Type B pancreatic cell (in vitro differentiated cells): Measurements from ENCODE around the gene AAR2. TPM values are rescaled to one million over a fixed set of nuclear protein-coding genes. Genes with fewer than 3 reads are reported as not detected.

ENCODE experiments used
- DNase-seq: peaks from one replicate; pipeline ENCODE4 v3.0.0; 2021; ENCODE audit warnings: mixed read lengths; ENCODE audit not compliant: unreplicated experiment; ENCODE audit errors: extremely low spot score
- H3K27ac Mint-ChIP-seq: 2 replicates; pipeline ENCODE4 v1.8.0; 2021; ENCODE audit warnings: mild to moderate bottlenecking, mixed read lengths
- H3K27me3 Mint-ChIP-seq: 2 replicates; pipeline ENCODE4 v1.8.0; 2021; ENCODE audit warnings: mixed read lengths
- H3K36me3 Mint-ChIP-seq: 2 replicates; pipeline ENCODE4 v1.8.0; 2021; ENCODE audit warnings: mixed read lengths
- H3K4me1 Mint-ChIP-seq: one replicate; pipeline ENCODE4 v1.8.0; 2021; ENCODE audit warnings: mixed read lengths; ENCODE audit not compliant: unreplicated experiment
- H3K4me3 Mint-ChIP-seq: 2 replicates; pipeline ENCODE4 v1.8.0; 2021; ENCODE audit warnings: mild to moderate bottlenecking, mixed read lengths
- H3K9me3 Mint-ChIP-seq: 2 replicates; pipeline ENCODE4 v1.8.0; 2021; ENCODE audit warnings: mixed read lengths
- total RNA-seq: library from RNA; stranded (reverse); gene quantifications from 2 replicates; pipeline ENCODE4 v1.2.1, GENCODE V29; 2021; ENCODE audit warnings: low replicate concordance
- TF ChIP-seq, protein P1 (sequence below): fragments of 200-600 bp; sonication (generic); conservative IDR thresholded peaks from 2 replicates; pipeline ENCODE4 v1.5.0; 2021; ENCODE audit warnings: antibody characterized with exemption, mild to moderate bottlenecking

Gene AAR2
- total RNA-seq, 1 donor from 2014 or later = 27.0 TPM

DNA sequence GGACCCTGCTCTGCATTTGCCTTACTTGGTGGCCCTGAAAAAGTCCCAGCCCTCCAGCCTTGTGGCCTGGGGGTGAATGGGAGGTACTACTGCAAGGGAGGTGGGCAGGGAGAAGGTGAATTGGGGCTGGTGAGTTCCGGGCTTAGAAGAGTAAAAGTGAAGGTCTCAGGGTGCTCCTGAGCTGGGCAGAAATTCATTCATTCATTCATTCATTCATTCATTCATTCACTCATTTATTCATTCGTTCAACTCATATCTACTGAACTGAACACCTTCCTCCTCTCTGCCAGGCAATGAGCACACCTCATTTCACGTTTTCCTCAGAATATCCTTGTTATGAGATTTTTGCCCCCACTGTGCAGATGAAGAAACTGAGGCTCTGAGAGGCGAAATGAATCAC, 63.2 kb downstream of the AAR2 start:
- Mint-ChIP-seq H3K36me3 (no peaks in the 10 kb centered on the region), H3K27me3 (peaks cover 87% of the 10 kb centered on the region), H3K4me3 (no peak overlapping the region), H3K9me3 (no peaks in the 10 kb centered on the region), H3K27ac (no peak overlapping the region), H3K4me1 (no peaks in the 10 kb centered on the region)
- no peak for DNase-seq
- TF ChIP-seq, protein P1, sequence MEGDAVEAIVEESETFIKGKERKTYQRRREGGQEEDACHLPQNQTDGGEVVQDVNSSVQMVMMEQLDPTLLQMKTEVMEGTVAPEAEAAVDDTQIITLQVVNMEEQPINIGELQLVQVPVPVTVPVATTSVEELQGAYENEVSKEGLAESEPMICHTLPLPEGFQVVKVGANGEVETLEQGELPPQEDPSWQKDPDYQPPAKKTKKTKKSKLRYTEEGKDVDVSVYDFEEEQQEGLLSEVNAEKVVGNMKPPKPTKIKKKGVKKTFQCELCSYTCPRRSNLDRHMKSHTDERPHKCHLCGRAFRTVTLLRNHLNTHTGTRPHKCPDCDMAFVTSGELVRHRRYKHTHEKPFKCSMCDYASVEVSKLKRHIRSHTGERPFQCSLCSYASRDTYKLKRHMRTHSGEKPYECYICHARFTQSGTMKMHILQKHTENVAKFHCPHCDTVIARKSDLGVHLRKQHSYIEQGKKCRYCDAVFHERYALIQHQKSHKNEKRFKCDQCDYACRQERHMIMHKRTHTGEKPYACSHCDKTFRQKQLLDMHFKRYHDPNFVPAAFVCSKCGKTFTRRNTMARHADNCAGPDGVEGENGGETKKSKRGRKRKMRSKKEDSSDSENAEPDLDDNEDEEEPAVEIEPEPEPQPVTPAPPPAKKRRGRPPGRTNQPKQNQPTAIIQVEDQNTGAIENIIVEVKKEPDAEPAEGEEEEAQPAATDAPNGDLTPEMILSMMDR = no peak

DNA sequence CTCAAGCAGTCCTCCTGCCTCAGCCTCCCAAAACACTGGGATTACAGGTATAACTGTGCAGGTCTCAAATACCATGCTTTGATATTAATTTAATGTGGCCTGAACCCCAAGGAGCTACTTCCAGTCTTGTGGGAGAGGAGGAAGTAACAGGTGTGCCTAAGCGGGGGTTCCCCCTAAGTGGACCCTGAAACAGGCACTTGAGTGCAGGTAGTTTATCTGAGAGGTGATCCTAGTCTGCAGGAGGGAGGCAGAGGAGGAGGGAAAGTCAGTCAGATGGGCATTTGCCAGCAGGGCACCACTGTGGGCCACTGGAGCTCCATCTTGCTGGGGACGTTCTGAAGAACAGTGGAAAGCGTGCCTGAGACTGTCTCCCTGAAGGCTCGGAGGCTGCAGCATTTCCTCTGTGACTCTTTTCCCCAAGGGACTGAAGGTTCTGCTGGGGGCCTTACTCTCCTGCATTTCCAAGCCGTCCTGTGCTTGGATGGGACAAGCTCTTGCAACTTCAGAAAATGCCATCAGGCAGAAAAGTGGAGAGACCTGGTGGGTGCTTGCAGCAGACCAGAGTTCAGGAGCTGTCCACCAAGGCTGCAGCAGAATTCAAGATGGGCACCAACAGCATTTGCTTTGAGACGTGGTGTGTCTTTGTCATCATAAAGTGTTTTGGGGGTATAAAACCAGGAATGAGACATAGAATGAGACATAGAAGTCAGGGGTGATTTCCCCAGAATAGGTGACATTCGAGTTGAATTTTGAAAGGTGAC, 65.3 kb downstream of the AAR2 start:
- no peak overlapping the region for H3K27ac Mint-ChIP-seq
- H3K4me3 Mint-ChIP-seq = no peak overlapping the region
- DNase-seq = no peak
- TF ChIP-seq, protein P1 = no peak
- H3K36me3 Mint-ChIP-seq = no peaks in the 10 kb centered on the region
- peaks cover 9% of the 10 kb centered on the region for H3K4me1 Mint-ChIP-seq
- peaks cover 87% of the 10 kb centered on the region for H3K27me3 Mint-ChIP-seq
- H3K9me3 Mint-ChIP-seq = no peaks in the 10 kb centered on the region

DNA sequence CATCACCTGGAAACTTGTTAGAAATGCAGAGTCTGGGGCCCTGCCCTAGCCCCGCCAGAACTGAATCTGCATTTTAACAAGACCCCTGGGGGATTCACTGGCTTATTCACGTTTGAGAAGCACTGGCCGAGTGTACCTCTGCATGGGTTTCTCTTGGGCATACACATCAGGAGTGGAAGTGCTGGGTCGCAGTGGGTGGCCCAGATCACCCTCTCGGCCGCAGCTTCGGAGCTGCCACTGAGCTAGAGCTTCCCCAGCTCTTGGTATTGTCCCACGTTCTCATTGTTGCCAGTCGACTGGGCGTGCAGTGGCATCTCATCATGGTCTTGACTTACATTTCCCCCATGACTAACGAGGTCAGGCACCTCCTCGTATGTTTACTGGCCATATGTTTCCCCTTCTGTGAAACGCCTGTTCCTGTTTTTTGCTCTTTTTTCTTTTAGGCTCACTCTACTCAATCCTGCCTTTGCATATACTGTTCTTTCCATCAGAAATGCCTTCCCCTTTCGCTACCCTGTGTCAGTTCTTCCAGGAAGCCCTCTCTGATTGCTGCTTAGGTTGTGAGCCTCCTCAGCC, 66.8 kb downstream of the AAR2 start:
- H3K36me3 Mint-ChIP-seq = no peaks in the 10 kb centered on the region
- no peak overlapping the region for H3K27ac Mint-ChIP-seq
- H3K4me1 Mint-ChIP-seq = peaks cover 9% of the 10 kb centered on the region
- DNase-seq = no peak
- no peaks in the 10 kb centered on the region for H3K9me3 Mint-ChIP-seq
- H3K27me3 Mint-ChIP-seq = peaks cover 86% of the 10 kb centered on the region
- H3K4me3 Mint-ChIP-seq = no peak overlapping the region
- TF ChIP-seq, protein P1 = no peak

DNA sequence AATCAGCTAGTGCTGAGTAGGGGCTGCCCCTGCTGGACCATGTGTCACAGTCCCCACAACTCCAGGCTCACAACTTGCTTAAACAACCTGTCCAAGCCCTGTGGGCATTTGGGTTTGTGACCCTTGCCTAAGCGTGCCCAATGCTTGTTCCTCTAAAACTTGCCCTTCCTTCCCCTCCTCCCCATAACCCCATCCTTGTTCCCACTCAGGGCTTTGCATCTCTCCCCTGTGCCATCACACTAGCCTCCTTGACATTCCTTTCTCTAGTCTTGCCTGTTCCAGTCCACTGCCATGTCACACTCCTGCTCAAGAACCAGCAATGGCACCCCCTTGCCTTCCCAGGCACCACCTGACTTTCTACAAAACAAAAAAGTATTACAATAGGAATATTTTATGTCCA, 67.6 kb downstream of the AAR2 start:
- no peaks in the 10 kb centered on the region for H3K9me3 Mint-ChIP-seq
- peaks cover 9% of the 10 kb centered on the region for H3K4me1 Mint-ChIP-seq
- no peak overlapping the region for H3K27ac Mint-ChIP-seq
- TF ChIP-seq, protein P1 = no peak
- H3K36me3 Mint-ChIP-seq = no peaks in the 10 kb centered on the region
- no peak overlapping the region for H3K4me3 Mint-ChIP-seq
- DNase-seq = no peak
- peaks cover 86% of the 10 kb centered on the region for H3K27me3 Mint-ChIP-seq

DNA sequence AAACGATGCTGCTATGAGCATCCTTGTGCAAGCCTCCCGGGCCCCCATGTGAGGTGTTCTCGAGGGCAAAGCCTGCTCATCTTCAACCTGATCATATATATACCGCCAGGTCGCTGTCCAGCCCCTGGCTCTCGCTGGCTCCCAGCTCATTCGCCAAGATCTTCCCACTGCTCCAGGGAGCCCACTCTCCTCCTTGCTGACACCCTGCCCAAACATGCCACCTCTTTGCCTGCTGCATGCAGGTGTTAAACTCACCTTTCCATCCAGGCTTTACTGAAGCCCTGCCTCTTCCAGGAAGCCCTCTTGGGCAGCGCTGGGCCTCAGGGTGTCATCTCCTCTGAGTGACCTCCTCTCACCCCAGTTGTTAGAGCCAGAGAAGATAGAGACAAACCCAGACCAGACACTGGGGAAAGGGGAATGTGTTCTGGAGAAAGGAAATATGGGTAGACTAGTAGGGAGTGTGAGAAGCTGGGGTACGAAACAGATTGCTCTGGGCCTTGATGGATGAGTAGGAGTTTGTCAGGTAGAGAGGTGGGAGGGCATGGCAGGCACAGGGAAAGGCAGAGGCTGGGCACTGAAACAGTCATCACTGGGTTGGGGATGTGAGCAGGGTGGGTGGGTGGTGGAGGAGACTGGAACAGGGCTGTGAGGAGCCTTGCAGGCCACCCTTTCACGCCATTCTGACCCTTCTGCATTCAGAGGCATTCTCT, 68.7 kb downstream of the AAR2 start:
- no peaks in the 10 kb centered on the region for H3K36me3 Mint-ChIP-seq
- no peaks in the 10 kb centered on the region for H3K9me3 Mint-ChIP-seq
- H3K27ac Mint-ChIP-seq = no peak overlapping the region
- TF ChIP-seq, protein P1 = no peak
- peaks cover 86% of the 10 kb centered on the region for H3K27me3 Mint-ChIP-seq
- H3K4me3 Mint-ChIP-seq = peak overlapping the region; percentile 83
- H3K4me1 Mint-ChIP-seq = peaks cover 9% of the 10 kb centered on the region
- no peak for DNase-seq
